DMS153 treated with DMSO at 0.1 percent for 48 hours (cell line): ENCODE measurements around the gene SNCAIP.

Source experiments
- DNase-seq: peaks from one replicate; lab custom pipeline; 2025; ENCODE audit not compliant: unreplicated experiment; lab: John Stamatoyannopoulos, UW

SNCAIP gene

DNA sequence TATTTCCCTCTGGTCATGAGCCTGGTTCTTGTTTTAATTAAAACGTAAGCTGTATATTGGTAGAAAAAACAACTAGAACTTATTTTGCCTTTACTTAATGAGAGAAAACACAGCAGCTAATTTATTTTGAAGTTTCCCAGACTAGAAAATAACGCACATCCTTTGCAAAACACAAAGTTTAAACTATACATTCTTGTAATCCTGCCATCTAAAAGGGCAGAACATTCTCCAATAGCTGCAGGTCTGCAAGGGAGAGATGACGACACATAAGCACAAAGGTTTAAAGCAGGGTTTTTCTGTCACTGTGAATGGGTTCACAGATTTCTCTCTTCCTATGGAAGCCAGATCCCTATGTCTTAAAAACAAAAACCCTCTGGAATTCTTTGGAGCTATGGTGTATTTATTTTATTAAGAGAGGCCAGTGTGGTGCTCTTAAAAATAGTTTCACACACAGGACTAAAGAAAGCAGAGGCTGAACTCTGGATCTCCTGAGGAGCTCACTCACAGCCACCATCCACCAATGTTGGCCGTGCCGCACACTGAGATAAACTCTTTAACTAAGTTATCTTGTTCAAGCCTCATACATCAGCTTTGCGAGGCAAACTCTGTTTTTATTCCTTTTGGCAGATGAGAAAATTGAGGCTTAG, 82.4 kb downstream of the SNCAIP start:
- no peak for DNase-seq

GRCh38 chr5:122398016-122398415, 86.0 kb downstream of the SNCAIP start:
- DNase-seq = no peak

GRCh38 chr5:122400341-122400740, 88.3 kb downstream of the SNCAIP start:
- DNase-seq = no peak

GRCh38 chr5:122400938-122401337, 88.9 kb downstream of the SNCAIP start:
- DNase-seq = no peak

- no peak for DNase-seq
Measured at GRCh38 chr5:122401976-122402725, 90.1 kb downstream of the SNCAIP start.

DNA sequence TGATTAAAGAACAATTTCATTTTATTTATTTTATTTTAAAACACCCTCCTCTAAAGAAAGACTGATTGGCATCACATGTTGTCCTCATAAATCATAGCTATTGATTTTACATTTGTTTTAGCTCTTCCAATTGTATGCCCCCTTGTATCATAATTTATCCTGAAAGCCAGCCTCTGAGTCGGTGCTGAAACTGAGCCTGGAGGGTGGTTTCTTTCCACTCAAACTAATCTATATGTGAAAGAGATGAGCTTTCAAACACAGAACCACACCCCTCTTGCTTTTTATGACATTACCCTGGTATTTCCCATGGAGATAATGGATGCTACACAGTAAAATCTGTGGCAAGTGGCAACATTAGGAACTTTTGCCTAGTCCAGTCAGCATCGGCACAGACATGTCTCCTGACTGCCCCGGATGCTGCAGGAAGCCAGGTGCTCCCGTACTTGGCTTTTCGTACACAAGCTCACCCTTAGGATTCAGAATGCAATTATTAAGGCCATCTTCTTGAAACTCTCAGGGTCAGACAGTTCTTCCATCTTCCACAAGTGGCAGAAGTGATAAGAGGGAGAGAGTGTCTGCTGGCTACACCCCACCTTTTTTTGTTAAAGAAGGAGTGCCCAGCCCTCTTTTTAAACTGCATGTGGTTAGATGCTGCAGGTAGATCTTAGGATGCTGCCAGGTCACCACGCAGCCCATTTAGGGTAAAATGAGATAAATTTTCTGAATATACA, 91.1 kb downstream of the SNCAIP start:
- DNase-seq = no peak

DNA sequence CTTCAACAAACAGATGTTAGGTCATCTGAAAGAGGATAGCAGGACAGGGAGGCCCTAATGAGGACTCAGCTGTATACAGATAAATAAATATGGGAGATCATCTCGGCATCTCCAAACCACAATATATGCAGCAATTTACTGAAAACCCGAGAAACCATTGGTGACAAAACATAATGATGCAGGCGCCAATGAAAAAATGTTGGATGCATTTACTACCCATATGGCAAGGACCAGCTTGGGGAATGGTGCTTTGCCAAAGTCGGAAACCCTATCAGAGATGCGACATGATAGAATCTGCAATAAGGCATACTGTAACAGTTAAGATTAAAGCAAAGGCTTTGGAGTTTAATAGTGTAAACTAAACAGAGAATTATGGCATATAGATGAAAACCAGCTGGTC, 92.0 kb downstream of the SNCAIP start:
- DNase-seq = no peak

- no peak for DNase-seq
Measured at GRCh38 chr5:122404653-122405362, 92.8 kb downstream of the SNCAIP start.

GRCh38 chr5:122405751-122406150, 93.7 kb downstream of the SNCAIP start:
- DNase-seq = no peak

GRCh38 chr5:122406181-122406580, 94.1 kb downstream of the SNCAIP start:
- DNase-seq = no peak

DNA sequence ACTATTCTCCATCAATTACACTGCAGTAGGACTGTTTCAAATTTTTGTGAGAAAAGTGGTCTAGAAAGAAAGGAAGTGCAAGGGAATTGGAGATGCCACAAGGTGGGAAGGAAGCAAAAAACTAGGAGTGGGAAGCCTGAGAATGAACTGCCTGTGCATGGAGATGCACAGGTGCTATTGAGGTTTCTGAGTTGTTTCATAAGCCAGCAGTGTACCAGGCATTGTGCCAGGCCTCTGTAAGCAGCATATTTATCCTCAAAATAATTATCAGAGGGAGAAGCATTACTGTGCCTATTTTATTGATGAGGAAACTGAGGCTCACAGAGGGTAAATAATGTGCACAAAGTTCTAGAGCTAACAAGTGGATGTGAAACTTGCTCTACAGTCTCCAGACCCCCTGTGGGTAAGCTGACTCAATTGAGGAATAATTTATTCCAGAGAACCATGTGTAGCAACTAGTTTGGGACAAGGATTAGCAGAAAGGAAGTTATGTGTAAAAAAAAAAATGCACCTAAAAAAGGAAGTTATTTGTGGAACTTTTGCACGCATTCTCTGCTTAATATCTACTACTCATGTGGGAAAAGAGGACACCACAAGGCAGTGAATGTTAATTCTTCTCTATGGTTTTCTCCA, 96.7 kb downstream of the SNCAIP start:
- no peak for DNase-seq

- DNase-seq = no peak
Measured at GRCh38 chr5:122412966-122413365, 100.9 kb downstream of the SNCAIP start.

DNA sequence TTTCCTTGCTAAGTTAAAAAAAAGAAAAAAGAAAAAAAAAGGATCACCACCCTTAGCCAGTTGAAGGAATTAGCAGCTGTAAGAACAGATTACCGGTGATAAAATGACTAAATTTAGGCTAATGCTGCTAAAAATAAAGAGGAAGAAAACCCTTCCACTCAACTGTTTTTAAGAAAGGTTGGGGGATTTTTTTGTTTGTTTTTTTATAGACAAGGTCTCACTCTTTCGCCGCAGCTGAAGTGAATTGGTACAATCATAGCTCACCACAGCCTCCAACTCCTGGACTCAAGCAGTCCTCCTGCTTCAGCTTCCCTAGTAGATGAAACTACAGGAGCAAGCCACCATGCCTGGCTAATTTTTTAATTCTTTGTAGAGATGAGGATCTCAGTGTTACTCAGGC, 101.7 kb downstream of the SNCAIP start:
- no peak for DNase-seq

- DNase-seq = peak; percentile 44
Measured at GRCh38 chr5:122415030-122415800, 103.2 kb downstream of the SNCAIP start.

DNA sequence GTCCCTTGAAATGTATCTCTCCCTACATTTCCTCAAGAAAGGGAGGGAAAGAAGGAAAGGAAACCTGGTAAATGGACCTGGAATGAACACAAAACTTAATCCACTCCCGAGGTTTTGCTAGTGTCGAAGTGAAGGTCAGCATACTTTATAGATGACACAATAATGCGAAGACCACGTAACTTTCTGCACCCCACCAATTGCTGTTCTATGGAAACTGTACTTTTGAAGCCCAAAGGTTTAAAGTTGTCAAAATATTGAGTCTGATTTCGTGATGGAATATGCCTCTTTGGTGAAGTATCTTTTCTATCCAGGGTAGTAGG, 103.7 kb downstream of the SNCAIP start:
- DNase-seq = no peak

GRCh38 chr5:122419142-122419894, 107.3 kb downstream of the SNCAIP start:
- no peak for DNase-seq

GRCh38 chr5:122420091-122420490, 108.1 kb downstream of the SNCAIP start:
- no peak for DNase-seq

GRCh38 chr5:122420537-122421236, 108.7 kb downstream of the SNCAIP start:
- DNase-seq = no peak
